Tibial nerve (tissue), 4 donors: Measurements from ENCODE around the gene VPS13D.

ENCODE experiments used
- CTCF ChIP-seq, 5 experiments: fragments of 200-600 bp in 3 of 5; fragments of 450-650 bp in 2 of 5; sonication (generic) in 3 of 5; IDR thresholded peaks; one replicate each; pipeline ENCODE4 v1.5.1; 2016 to 2019; ENCODE audit warnings: antibody characterized with exemption in 5 of 5, mild to moderate bottlenecking in 3 of 5, moderate library complexity in 2 of 5
- EP300 ChIP-seq, 2 donors: sonication (generic); formaldehyde crosslinking; IDR thresholded peaks; one replicate each; pipeline ENCODE4 v1.6.1; 2017; ENCODE audit warnings: antibody characterized with exemption in 2 of 2, mild to moderate bottlenecking in 1 of 2
- POLR2A ChIP-seq, 2 donors: fragments of 450-650 bp; IDR thresholded peaks; one replicate each; pipeline ENCODE4 v1.6.1; 2017; ENCODE audit warnings: antibody characterized with exemption in 2 of 2, mild to moderate bottlenecking in 2 of 2, moderate library complexity in 2 of 2

DNA sequence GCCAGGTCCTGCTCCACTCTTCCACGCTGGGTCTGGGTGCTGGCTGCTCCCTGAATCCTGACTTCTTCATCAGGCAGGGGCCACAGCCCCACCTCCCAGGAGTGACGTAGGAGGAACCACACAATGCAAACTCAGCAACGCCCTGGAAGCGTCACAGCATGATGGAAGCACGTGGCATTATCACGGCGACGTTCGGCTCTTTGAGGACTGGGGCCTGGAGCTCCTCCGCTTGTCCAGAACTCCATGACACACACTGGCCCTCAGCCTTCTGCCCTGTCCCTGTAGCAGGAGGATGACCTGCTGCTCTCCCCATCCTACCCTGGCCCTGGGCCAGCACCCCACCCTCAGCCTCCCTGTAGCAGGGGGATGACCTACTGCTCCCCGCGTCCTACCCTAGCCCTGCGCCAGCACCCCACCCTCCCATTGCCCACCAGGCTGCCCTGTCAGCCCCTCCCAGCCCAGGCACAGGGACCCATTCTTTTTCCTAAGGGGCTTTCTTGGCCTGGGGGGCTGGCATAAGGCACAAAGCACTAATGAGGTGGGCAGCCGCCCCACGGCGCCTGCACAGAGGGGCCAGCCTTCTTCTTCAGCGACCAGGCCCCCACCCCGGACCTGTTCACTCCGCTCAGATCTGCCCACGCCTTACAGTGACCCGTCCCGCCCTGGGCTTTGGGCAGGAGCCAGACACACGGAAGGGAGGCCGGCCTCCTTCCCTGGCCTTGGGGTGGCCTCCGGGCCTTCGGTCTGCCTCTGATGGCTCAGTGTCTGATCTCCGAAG lies 322.5 kb downstream of the VPS13D start:
- TF ChIP-seq CTCF (IDR thresholded peaks at IDR 0.05): no peak
- TF ChIP-seq POLR2A (IDR thresholded peaks at IDR 0.05): no peak
- no peak for TF ChIP-seq EP300 (IDR thresholded peaks at IDR 0.05)
